ENCODE data around the gene CXCL12.

CXCL12 gene

GRCh38 chr10:44383749-44384600 is 922 bp downstream of the CXCL12 start:
- DNase-seq, result peak in 1 of 3 donors; percentile 15

- DNase-seq, result no peak
These were observed 1.7 kb downstream of the CXCL12 start for GRCh38 chr10:44382981-44383748.

- DNase-seq, result no peak
These were observed 2.6 kb downstream of the CXCL12 start for GRCh38 chr10:44382131-44382858.

- DNase-seq, result no peak
These were observed 3.9 kb downstream of the CXCL12 start for GRCh38 chr10:44380829-44381600.

- no peak for DNase-seq
These were observed 5.0 kb downstream of the CXCL12 start for GRCh38 chr10:44379907-44380306.

GRCh38 chr10:44378626-44379025 is 6.3 kb downstream of the CXCL12 start:
- DNase-seq, result no peak

GRCh38 chr10:44377651-44378310 is 7.1 kb downstream of the CXCL12 start:
- no peak for DNase-seq

GRCh38 chr10:44376472-44377099 is 8.3 kb downstream of the CXCL12 start:
- DNase-seq, result no peak

- no peak for DNase-seq
These were observed 10.7 kb downstream of the CXCL12 start for GRCh38 chr10:44374155-44374554.

GRCh38 chr10:44373341-44373995 is 11.4 kb downstream of the CXCL12 start:
- no peak for DNase-seq

- no peak for DNase-seq
These were observed 12.7 kb downstream of the CXCL12 start for GRCh38 chr10:44372181-44372580.

GRCh38 chr10:44370731-44371248 is 14.1 kb downstream of the CXCL12 start:
- DNase-seq, result no peak

- no peak for DNase-seq
These were observed 15.0 kb downstream of the CXCL12 start for GRCh38 chr10:44369854-44370253.

GRCh38 chr10:44369296-44369695 is 15.6 kb downstream of the CXCL12 start:
- DNase-seq, result no peak

- DNase-seq, result no peak
These were observed 16.3 kb downstream of the CXCL12 start for GRCh38 chr10:44368637-44369036.

- DNase-seq, result no peak
These were observed 17.8 kb downstream of the CXCL12 start for GRCh38 chr10:44366941-44367630.

- no peak for DNase-seq
These were observed 20.3 kb downstream of the CXCL12 start for GRCh38 chr10:44364566-44364965.

GRCh38 chr10:44363716-44364115 is 21.2 kb downstream of the CXCL12 start:
- DNase-seq, result no peak

- DNase-seq, result peak in 2 of 3 donors; percentile 15 to 17
These were observed 21.8 kb downstream of the CXCL12 start for GRCh38 chr10:44362866-44363711.
